Adrenal gland (tissue), 5 donors: ENCODE measurements around the gene SUSD6.

Experiments
- CTCF ChIP-seq, 6 experiments: fragments of 450-650 bp in 4 of 6; fragments of 200-600 bp in 2 of 6; sonication (generic) in 1 of 6; IDR thresholded peaks; 1 replicate in 5 of 6; 2 replicates in 1 of 6; pipeline versions ENCODE4 v1.5.1 to v1.8.0; 2016 to 2021; ENCODE audit warnings: antibody characterized with exemption in 6 of 6, mild to moderate bottlenecking in 2 of 6, moderate library complexity in 1 of 6
- POLR2A ChIP-seq, 2 donors: fragments of 450-650 bp; IDR thresholded peaks; one replicate each; pipeline ENCODE4 v1.6.1; 2017; ENCODE audit warnings: antibody characterized with exemption in 2 of 2, mild to moderate bottlenecking in 2 of 2, moderate library complexity in 1 of 2
- donor health status: DM: no; HTN: no; CAD: no.

- no peak for TF ChIP-seq CTCF (IDR thresholded peaks at IDR 0.05)
- no peak for TF ChIP-seq POLR2A (IDR thresholded peaks at IDR 0.05)
These were observed 74.3 kb downstream of the SUSD6 start for GRCh38 chr14:69685716-69686115.
